GM23338 (cell line): ENCODE measurements around the gene SLC35F2. TPM values are rescaled to one million over a fixed set of nuclear protein-coding genes. Genes with fewer than 3 reads are reported as not detected.

Experiments
- ATAC-seq: fragments of 200-7000 bp; cut with Tn5 transposase; 3 replicates; pipeline ENCODE4 v1.9.1; 2020
- DNase-seq: peaks from one replicate; pipeline ENCODE4 v3.0.0-alpha.2; 2015; ENCODE audit warnings: low spot score
- H2AFZ ChIP-seq: fragments of 200-600 bp; sonication (generic); 2 replicates; pipeline ENCODE4 v1.8.0; 2016; ENCODE audit warnings: antibody characterized with exemption, mild to moderate bottlenecking, moderate library complexity
- H3F3A ChIP-seq: fragments of 200-600 bp; sonication (generic); replicated peaks from 2 replicates; pipeline ENCODE4 v1.8.0; 2017; ENCODE audit warnings: antibody characterized with exemption, mixed run types, low read depth
- H3K27ac ChIP-seq: fragments of 200-600 bp; sonication (generic); 2 replicates; pipeline ENCODE4 v1.6.1; 2016; ENCODE audit warnings: low read depth
- H3K27me3 ChIP-seq: fragments of 200-600 bp; sonication (generic); 2 replicates; pipeline ENCODE4 v1.8.0; 2016; ENCODE audit warnings: mild to moderate bottlenecking, mixed run types, moderate library complexity; ENCODE audit not compliant: insufficient read depth
- H3K36me3 ChIP-seq: fragments of 200-600 bp; sonication (generic); 2 replicates; pipeline ENCODE4 v1.8.0; 2016; ENCODE audit warnings: mild to moderate bottlenecking; ENCODE audit not compliant: insufficient read depth
- H3K4me1 ChIP-seq: fragments of 200-600 bp; sonication (generic); 2 replicates; pipeline ENCODE4 v1.8.0; 2016; ENCODE audit warnings: mild to moderate bottlenecking, moderate library complexity; ENCODE audit not compliant: insufficient read depth
- H3K4me2 ChIP-seq: fragments of 200-600 bp; sonication (generic); 2 replicates; pipeline ENCODE4 v1.7.1; 2017; ENCODE audit warnings: mixed run types
- H3K4me3 ChIP-seq: fragments of 200-600 bp; sonication (generic); 2 replicates; pipeline ENCODE4 v1.6.1; 2016; ENCODE audit warnings: mixed run types
- H3K79me2 ChIP-seq: fragments of 200-600 bp; sonication (generic); replicated peaks from 2 replicates; pipeline ENCODE4 v1.8.0; 2017; ENCODE audit warnings: mild to moderate bottlenecking; ENCODE audit not compliant: insufficient read depth
- H3K9me2 ChIP-seq: fragments of 200-600 bp; sonication (generic); 2 replicates; pipeline ENCODE4 v1.8.0; 2017; ENCODE audit not compliant: insufficient read depth
- H4K20me1 ChIP-seq: fragments of 200-600 bp; sonication (generic); replicated peaks from 2 replicates; pipeline ENCODE4 v1.8.0; 2017; ENCODE audit warnings: mild to moderate bottlenecking; ENCODE audit not compliant: insufficient read depth
- H3K27ac Mint-ChIP-seq: 2 replicates; pipeline ENCODE4 v1.8.0; 2020; ENCODE audit warnings: inconsistent platforms, mild to moderate bottlenecking, moderate library complexity, mixed read lengths
- H3K27me3 Mint-ChIP-seq: 3 replicates; pipeline ENCODE4 v1.8.0; 2022; ENCODE audit warnings: low read depth, mild to moderate bottlenecking, moderate library complexity, mixed read lengths, inconsistent platforms; ENCODE audit not compliant: insufficient read depth, poor library complexity
- H3K36me3 Mint-ChIP-seq: 3 replicates; pipeline ENCODE4 v1.8.0; 2021; ENCODE audit warnings: low read depth, mild to moderate bottlenecking, inconsistent platforms, moderate library complexity, mixed read lengths
- H3K4me1 Mint-ChIP-seq: 3 replicates; pipeline ENCODE4 v1.8.0; 2020; ENCODE audit warnings: mild to moderate bottlenecking, inconsistent platforms, mixed read lengths
- H3K4me3 Mint-ChIP-seq: 3 replicates; pipeline ENCODE4 v1.8.0; 2021; ENCODE audit warnings: moderate library complexity, mild to moderate bottlenecking, inconsistent platforms, mixed read lengths
- H3K9me3 Mint-ChIP-seq: 3 replicates; pipeline ENCODE4 v1.8.0; 2020; ENCODE audit warnings: moderate library complexity, mild to moderate bottlenecking, inconsistent platforms, mixed read lengths
- CREB1 ChIP-seq: fragments of 250-450 bp; sonication (Bioruptor Pico); IDR thresholded peaks from 2 replicates; pipeline ENCODE4 v1.5.0; 2020; ENCODE audit warnings: low read depth, mild to moderate bottlenecking, moderate library complexity
- JUNB ChIP-seq: IDR thresholded peaks from one replicate; pipeline ENCODE4 v1.6.1; 2016; ENCODE audit warnings: antibody characterized with exemption; ENCODE audit not compliant: unreplicated experiment
- POLR2AphosphoS5 ChIP-seq: IDR thresholded peaks from 2 replicates; pipeline ENCODE4 v1.6.1; 2016; ENCODE audit warnings: antibody characterized with exemption, low read depth
- STAT1 ChIP-seq: IDR thresholded peaks from one replicate; pipeline ENCODE4 v1.6.1; 2016; ENCODE audit warnings: antibody characterized with exemption; ENCODE audit not compliant: unreplicated experiment
- polyA plus RNA-seq: library from polyadenylated mRNA; unstranded; fragments of >200 nt; fragmentation: Nextera tagmentation; extraction: Ambion mirVana; gene quantifications from 2 replicates; pipeline ENCODE4 v1.2.1, GENCODE V29; 2016
- total RNA-seq: library from RNA; depleted of rRNA; stranded (reverse); fragments of >200 nt; shearing (Covaris generic); gene quantifications from 2 replicates; pipeline ENCODE4 v1.2.3, GENCODE V29; 2014
- TF ChIP-seq, protein P1 (sequence below): IDR thresholded peaks from one replicate; pipeline ENCODE4 v1.6.1; 2018; ENCODE audit warnings: antibody characterized with exemption; ENCODE audit not compliant: unreplicated experiment
- TF ChIP-seq, protein P2 (sequence below): IDR thresholded peaks from 2 replicates; pipeline ENCODE4 v1.6.1; 2016; ENCODE audit warnings: antibody characterized with exemption
- TF ChIP-seq, protein P3 (sequence below), 2 experiments: fragments of 200-600 bp in 1 of 2; sonication (generic) in 1 of 2; conservative IDR thresholded peaks; 2 replicates each; pipeline versions ENCODE4 v1.5.1 to v1.6.1; 2016 to 2017; ENCODE audit warnings: antibody characterized with exemption in 2 of 2, low read depth in 2 of 2, mild to moderate bottlenecking in 2 of 2, moderate library complexity in 1 of 2
- TF ChIP-seq, protein P4 (sequence below): fragments of 250-450 bp; sonication (Bioruptor Pico); IDR thresholded peaks from 2 replicates; pipeline ENCODE4 v1.5.0; 2020; ENCODE audit warnings: mild to moderate bottlenecking, moderate library complexity

The SLC35F2 gene
- total and polyA plus RNA-seq, 2 experiments from 2014 or later, result 25.2 to 32.5 TPM

DNA sequence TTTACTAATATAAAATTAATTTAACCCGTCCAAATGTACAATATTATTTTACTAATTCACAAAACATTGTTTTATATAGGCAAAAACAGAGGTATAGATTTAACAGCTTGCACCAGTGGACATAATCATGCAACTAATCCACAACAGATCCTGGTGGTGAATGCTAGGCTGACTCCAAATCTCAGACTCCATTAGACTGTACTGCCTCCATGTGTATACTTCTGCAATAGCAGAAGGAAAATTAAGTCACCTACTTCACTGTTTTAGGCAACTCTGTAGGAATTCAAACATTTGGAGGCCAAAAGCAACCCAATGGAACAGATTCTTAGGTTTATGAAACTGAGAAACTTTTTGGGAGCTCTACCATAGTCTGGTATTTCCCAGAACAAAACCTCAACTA is 39.7 kb upstream of the SLC35F2 start:
- no peaks in the 10 kb centered on the region for H3K9me2 ChIP-seq
- no peak overlapping the region for H2AFZ ChIP-seq
- no peaks in the 10 kb centered on the region for H3K4me1 ChIP-seq
- ATAC-seq, result peak; percentile 63
- H4K20me1 ChIP-seq, result no peaks in the 10 kb centered on the region
- no peaks in the 10 kb centered on the region for H3K9me3 Mint-ChIP-seq
- H3K27me3 ChIP-seq, result no peaks in the 10 kb centered on the region
- no peaks in the 10 kb centered on the region; the same call in 2 of the 3 replicates for H3K36me3 Mint-ChIP-seq
- no peak overlapping the region for H3K4me3 ChIP-seq
- no peak overlapping the region for H3K4me3 Mint-ChIP-seq
- no peak overlapping the region for H3K4me2 ChIP-seq
- H3K79me2 ChIP-seq, result no peaks in the 10 kb centered on the region
- TF ChIP-seq, protein P1, sequence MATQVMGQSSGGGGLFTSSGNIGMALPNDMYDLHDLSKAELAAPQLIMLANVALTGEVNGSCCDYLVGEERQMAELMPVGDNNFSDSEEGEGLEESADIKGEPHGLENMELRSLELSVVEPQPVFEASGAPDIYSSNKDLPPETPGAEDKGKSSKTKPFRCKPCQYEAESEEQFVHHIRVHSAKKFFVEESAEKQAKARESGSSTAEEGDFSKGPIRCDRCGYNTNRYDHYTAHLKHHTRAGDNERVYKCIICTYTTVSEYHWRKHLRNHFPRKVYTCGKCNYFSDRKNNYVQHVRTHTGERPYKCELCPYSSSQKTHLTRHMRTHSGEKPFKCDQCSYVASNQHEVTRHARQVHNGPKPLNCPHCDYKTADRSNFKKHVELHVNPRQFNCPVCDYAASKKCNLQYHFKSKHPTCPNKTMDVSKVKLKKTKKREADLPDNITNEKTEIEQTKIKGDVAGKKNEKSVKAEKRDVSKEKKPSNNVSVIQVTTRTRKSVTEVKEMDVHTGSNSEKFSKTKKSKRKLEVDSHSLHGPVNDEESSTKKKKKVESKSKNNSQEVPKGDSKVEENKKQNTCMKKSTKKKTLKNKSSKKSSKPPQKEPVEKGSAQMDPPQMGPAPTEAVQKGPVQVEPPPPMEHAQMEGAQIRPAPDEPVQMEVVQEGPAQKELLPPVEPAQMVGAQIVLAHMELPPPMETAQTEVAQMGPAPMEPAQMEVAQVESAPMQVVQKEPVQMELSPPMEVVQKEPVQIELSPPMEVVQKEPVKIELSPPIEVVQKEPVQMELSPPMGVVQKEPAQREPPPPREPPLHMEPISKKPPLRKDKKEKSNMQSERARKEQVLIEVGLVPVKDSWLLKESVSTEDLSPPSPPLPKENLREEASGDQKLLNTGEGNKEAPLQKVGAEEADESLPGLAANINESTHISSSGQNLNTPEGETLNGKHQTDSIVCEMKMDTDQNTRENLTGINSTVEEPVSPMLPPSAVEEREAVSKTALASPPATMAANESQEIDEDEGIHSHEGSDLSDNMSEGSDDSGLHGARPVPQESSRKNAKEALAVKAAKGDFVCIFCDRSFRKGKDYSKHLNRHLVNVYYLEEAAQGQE, result no peak
- TF ChIP-seq, protein P2, sequence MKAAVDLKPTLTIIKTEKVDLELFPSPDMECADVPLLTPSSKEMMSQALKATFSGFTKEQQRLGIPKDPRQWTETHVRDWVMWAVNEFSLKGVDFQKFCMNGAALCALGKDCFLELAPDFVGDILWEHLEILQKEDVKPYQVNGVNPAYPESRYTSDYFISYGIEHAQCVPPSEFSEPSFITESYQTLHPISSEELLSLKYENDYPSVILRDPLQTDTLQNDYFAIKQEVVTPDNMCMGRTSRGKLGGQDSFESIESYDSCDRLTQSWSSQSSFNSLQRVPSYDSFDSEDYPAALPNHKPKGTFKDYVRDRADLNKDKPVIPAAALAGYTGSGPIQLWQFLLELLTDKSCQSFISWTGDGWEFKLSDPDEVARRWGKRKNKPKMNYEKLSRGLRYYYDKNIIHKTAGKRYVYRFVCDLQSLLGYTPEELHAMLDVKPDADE, result no peak
- TF ChIP-seq, protein P3, sequence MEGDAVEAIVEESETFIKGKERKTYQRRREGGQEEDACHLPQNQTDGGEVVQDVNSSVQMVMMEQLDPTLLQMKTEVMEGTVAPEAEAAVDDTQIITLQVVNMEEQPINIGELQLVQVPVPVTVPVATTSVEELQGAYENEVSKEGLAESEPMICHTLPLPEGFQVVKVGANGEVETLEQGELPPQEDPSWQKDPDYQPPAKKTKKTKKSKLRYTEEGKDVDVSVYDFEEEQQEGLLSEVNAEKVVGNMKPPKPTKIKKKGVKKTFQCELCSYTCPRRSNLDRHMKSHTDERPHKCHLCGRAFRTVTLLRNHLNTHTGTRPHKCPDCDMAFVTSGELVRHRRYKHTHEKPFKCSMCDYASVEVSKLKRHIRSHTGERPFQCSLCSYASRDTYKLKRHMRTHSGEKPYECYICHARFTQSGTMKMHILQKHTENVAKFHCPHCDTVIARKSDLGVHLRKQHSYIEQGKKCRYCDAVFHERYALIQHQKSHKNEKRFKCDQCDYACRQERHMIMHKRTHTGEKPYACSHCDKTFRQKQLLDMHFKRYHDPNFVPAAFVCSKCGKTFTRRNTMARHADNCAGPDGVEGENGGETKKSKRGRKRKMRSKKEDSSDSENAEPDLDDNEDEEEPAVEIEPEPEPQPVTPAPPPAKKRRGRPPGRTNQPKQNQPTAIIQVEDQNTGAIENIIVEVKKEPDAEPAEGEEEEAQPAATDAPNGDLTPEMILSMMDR (conservative IDR thresholded peaks at IDR 0.05; ENCODE audit: low read depth in 2 of 2), result peak; percentile 55 to 70
- H3K27ac ChIP-seq, result no peak overlapping the region
- no peaks in the 10 kb centered on the region for H3K4me1 Mint-ChIP-seq
- peaks cover 6% of the 10 kb centered on the region for H3K27me3 Mint-ChIP-seq
- H3F3A ChIP-seq, result no peaks in the 10 kb centered on the region
- DNase-seq, result peak; percentile 62
- H3K36me3 ChIP-seq, result no peaks in the 10 kb centered on the region
- no peak overlapping the region for H3K27ac Mint-ChIP-seq

DNA sequence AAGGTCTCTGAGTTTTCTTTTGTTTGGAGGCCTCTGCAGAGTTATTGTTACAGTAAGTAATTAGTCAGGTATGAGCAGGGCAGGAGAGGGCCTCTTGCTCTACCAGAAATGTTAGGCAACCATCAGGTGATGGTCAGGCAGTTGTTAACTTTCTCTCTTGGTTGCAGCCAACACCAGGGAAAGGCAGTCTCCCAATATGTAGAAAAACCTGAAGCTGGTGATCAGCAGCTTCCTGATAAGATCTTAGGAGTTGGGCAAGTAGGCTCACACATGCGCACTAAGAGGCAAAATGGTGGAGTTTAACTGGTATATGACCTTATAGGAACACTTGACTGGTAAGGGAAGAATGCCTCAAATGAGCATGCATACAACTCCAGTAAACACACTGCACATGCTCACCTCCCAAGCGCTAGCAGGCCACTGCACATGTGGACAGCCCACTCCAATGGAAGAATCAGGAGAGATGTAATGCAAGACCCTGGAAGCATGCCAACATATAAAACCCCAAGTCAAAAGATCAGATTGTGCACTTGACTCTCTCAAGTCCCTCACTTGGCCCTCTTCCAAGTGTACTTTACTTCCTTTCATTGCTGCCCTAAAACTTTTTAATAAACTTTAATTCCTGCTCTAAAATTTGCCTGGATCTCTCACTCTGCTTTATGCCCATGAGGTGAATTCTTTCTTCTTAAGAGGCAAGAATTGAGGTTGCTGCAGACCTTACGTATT is 23.7 kb upstream of the SLC35F2 start:
- H3K36me3 ChIP-seq, result no peaks in the 10 kb centered on the region; the same call in 1 of the 2 replicates
- peaks cover 19% of the 10 kb centered on the region for H3K4me1 ChIP-seq
- no peak overlapping the region for H3K4me3 Mint-ChIP-seq
- H3K4me3 ChIP-seq, result no peak overlapping the region
- H3K79me2 ChIP-seq, result no peaks in the 10 kb centered on the region
- H3K27me3 ChIP-seq, result no peaks in the 10 kb centered on the region
- H3K36me3 Mint-ChIP-seq, result no peaks in the 10 kb centered on the region
- H3K27me3 Mint-ChIP-seq, result peaks cover 2% of the 10 kb centered on the region
- H2AFZ ChIP-seq, result peak overlapping the region; percentile 84; the same call in 1 of the 2 replicates
- no peaks in the 10 kb centered on the region; the same call in 1 of the 2 replicates for H3F3A ChIP-seq
- no peak overlapping the region for H3K27ac Mint-ChIP-seq
- H3K4me2 ChIP-seq, result peak overlapping the region; percentile 32; the same call in 1 of the 2 replicates
- H3K9me3 Mint-ChIP-seq, result peaks cover 3% of the 10 kb centered on the region; the same call in 2 of the 3 replicates
- H3K9me2 ChIP-seq, result peaks cover 10% of the 10 kb centered on the region; the same call in 1 of the 2 replicates
- H4K20me1 ChIP-seq, result no peaks in the 10 kb centered on the region
- ATAC-seq (no peak), DNase-seq (no peak)
- no peak overlapping the region for H3K27ac ChIP-seq
- peaks cover 21% of the 10 kb centered on the region for H3K4me1 Mint-ChIP-seq
- TF ChIP-seq POLR2AphosphoS5, result no peak
- TF ChIP-seq STAT1, result no peak
- no peak for TF ChIP-seq CREB1
- TF ChIP-seq, protein P4, sequence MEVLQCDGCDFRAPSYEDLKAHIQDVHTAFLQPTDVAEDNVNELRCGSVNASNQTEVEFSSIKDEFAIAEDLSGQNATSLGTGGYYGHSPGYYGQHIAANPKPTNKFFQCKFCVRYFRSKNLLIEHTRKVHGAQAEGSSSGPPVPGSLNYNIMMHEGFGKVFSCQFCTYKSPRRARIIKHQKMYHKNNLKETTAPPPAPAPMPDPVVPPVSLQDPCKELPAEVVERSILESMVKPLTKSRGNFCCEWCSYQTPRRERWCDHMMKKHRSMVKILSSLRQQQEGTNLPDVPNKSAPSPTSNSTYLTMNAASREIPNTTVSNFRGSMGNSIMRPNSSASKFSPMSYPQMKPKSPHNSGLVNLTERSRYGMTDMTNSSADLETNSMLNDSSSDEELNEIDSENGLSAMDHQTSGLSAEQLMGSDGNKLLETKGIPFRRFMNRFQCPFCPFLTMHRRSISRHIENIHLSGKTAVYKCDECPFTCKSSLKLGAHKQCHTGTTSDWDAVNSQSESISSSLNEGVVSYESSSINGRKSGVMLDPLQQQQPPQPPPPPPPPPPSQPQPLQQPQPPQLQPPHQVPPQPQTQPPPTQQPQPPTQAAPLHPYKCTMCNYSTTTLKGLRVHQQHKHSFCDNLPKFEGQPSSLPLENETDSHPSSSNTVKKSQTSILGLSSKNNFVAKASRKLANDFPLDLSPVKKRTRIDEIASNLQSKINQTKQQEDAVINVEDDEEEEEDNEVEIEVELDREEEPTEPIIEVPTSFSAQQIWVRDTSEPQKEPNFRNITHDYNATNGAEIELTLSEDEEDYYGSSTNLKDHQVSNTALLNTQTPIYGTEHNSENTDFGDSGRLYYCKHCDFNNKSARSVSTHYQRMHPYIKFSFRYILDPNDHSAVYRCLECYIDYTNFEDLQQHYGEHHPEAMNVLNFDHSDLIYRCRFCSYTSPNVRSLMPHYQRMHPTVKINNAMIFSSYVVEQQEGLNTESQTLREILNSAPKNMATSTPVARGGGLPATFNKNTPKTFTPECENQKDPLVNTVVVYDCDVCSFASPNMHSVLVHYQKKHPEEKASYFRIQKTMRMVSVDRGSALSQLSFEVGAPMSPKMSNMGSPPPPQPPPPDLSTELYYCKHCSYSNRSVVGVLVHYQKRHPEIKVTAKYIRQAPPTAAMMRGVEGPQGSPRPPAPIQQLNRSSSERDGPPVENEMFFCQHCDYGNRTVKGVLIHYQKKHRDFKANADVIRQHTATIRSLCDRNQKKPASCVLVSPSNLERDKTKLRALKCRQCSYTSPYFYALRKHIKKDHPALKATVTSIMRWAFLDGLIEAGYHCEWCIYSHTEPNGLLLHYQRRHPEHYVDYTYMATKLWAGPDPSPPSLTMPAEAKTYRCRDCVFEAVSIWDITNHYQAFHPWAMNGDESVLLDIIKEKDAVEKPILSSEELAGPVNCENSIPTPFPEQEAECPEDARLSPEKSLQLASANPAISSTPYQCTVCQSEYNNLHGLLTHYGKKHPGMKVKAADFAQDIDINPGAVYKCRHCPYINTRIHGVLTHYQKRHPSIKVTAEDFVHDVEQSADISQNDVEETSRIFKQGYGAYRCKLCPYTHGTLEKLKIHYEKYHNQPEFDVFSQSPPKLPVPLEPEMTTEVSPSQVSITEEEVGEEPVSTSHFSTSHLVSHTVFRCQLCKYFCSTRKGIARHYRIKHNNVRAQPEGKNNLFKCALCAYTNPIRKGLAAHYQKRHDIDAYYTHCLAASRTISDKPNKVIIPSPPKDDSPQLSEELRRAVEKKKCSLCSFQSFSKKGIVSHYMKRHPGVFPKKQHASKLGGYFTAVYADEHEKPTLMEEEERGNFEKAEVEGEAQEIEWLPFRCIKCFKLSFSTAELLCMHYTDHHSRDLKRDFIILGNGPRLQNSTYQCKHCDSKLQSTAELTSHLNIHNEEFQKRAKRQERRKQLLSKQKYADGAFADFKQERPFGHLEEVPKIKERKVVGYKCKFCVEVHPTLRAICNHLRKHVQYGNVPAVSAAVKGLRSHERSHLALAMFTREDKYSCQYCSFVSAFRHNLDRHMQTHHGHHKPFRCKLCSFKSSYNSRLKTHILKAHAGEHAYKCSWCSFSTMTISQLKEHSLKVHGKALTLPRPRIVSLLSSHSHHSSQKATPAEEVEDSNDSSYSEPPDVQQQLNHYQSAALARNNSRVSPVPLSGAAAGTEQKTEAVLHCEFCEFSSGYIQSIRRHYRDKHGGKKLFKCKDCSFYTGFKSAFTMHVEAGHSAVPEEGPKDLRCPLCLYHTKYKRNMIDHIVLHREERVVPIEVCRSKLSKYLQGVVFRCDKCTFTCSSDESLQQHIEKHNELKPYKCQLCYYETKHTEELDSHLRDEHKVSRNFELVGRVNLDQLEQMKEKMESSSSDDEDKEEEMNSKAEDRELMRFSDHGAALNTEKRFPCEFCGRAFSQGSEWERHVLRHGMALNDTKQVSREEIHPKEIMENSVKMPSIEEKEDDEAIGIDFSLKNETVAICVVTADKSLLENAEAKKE, result no peak
- no peak for TF ChIP-seq JUNB
